Mucosa of stomach (tissue), 1 donor: Measurements from ENCODE around the gene CAPRIN1.

Source experiments
- H3K27me3 ChIP-seq: one replicate; pipeline ENCODE4 v1.7.0; 2013; ENCODE audit warnings: mild to moderate bottlenecking, low read length; ENCODE audit not compliant: control insufficient read depth, insufficient read depth
- H3K36me3 ChIP-seq: one replicate; pipeline ENCODE4 v1.7.0; 2013; ENCODE audit warnings: low read length; ENCODE audit not compliant: control insufficient read depth, insufficient read depth
- H3K4me1 ChIP-seq: one replicate; pipeline ENCODE4 v1.7.0; 2013; ENCODE audit warnings: mild to moderate bottlenecking, low read length; ENCODE audit not compliant: control insufficient read depth, insufficient read depth
- H3K4me3 ChIP-seq: one replicate; pipeline ENCODE4 v1.7.0; 2013; ENCODE audit warnings: low read length
- H3K9ac ChIP-seq: one replicate; pipeline ENCODE4 v1.7.0; 2013; ENCODE audit warnings: mild to moderate bottlenecking, low read length, moderate library complexity
- H3K9me3 ChIP-seq: one replicate; pipeline ENCODE4 v1.7.0; 2013; ENCODE audit warnings: mild to moderate bottlenecking, low read length, moderate library complexity; ENCODE audit not compliant: control insufficient read depth
- donor health status: Pancreatic carcinoma.

CAPRIN1 gene

DNA sequence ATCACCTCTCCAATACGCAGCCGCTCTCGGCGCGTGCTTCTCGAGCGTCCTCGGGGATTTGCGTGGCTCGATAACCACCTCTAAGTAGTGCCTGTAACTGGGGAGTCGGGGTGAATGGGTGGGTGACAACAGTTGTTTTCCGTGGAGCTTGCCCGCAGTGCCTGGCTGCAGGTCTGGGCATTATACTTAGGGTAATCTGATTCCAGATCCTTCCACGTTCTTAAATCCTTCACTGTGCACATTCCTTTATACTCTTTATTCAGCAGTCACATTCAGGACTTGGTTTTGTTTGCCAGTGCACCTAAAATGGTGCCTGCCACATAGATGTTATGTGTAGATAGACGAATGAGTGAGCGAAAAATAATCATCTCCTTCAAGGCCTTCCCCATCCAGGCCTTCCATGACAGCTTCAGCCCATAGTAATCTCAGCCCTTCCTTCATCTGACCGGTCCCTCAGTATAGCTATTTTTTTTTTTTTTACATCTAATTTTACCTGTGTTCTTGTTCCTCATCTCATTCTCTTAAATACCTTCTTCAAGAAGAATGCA is 54.5 kb downstream of the CAPRIN1 start:
- Histone ChIP-seq H3K27me3 (no peaks in the 10 kb centered on the region), H3K4me1 (peaks cover 14% of the 10 kb centered on the region), H3K9ac (peak overlapping the region; percentile 97), H3K9me3 (no peaks in the 10 kb centered on the region), H3K36me3 (no peaks in the 10 kb centered on the region), H3K4me3 (peak overlapping the region; percentile 68)

GRCh38 chr11:34111722-34112270 is 60.3 kb downstream of the CAPRIN1 start:
- Histone ChIP-seq H3K9ac (no peak overlapping the region), H3K9me3 (no peaks in the 10 kb centered on the region), H3K4me1 (no peaks in the 10 kb centered on the region), H3K4me3 (no peak overlapping the region), H3K27me3 (no peaks in the 10 kb centered on the region), H3K36me3 (peaks cover 19% of the 10 kb centered on the region)

GRCh38 chr11:34114014-34114413 is 62.5 kb downstream of the CAPRIN1 start:
- Histone ChIP-seq H3K9me3 (no peaks in the 10 kb centered on the region), H3K9ac (no peak overlapping the region), H3K36me3 (peaks cover 27% of the 10 kb centered on the region), H3K4me3 (no peak overlapping the region), H3K4me1 (no peaks in the 10 kb centered on the region), H3K27me3 (no peaks in the 10 kb centered on the region)

GRCh38 chr11:34114471-34114870 is 62.9 kb downstream of the CAPRIN1 start:
- Histone ChIP-seq H3K9me3 (no peaks in the 10 kb centered on the region), H3K4me3 (no peak overlapping the region), H3K9ac (no peak overlapping the region), H3K4me1 (no peaks in the 10 kb centered on the region), H3K27me3 (no peaks in the 10 kb centered on the region), H3K36me3 (peaks cover 30% of the 10 kb centered on the region)

DNA sequence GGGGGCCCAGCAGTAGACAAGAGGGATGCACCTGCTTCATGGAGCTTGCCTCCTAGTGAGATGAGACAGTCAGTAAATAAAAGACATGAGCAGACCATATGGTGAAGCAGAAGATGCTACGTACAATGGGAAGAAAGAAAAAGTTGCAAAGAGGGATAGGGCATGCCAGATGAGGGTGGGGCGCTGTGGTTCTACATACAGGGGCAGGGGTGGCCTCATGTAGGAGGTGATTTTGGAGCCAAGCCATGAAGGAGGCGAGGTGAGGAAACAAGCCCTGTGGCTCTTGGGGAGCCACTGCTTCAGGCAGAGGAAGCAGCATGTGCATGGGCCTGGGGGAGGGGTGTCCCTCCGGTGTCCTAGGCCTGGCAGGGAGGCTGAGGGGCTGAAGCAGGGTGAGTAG is 69.1 kb downstream of the CAPRIN1 start:
- Histone ChIP-seq H3K9ac (no peak overlapping the region), H3K27me3 (no peaks in the 10 kb centered on the region), H3K9me3 (no peaks in the 10 kb centered on the region), H3K4me3 (no peak overlapping the region), H3K36me3 (peaks cover 25% of the 10 kb centered on the region), H3K4me1 (no peaks in the 10 kb centered on the region)

DNA sequence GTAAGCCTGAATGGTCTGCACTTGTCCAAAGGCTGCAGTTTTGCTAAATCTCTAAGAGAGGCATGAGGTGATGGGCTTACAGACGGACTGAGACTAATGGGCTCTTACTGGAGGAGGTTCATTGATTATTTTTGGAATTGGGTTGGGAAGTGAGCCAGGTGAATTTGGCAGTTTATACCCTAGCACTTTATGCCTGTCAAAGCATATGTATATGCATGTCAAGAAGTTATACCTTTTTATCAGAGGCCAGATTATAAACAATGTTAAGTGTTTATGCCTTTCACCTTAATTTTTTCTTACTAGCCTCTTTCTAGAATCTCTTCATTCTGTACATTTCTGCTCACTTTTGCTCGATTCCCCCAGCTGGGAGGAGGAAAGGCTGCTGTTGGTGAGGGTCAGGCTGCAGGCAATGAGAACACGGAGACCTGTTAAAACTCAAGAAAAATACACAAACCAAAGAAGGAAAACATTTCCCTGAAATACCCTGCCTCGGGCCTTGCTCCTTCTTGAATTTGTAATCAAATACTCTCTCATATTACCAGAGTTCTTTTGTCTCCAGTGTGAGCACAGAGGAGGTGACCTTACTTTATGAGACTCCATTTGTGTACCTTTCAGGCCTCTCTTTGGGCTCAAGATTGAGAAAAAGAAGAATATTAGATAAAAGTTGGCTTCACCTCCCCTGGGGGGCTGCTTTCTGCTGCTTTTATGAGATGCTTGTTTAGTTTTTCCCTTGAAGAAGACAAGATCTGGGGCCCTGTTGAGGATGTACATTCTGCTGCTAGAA is 73.5 kb downstream of the CAPRIN1 start:
- Histone ChIP-seq H3K9ac (no peak overlapping the region), H3K9me3 (no peaks in the 10 kb centered on the region), H3K36me3 (peaks cover 9% of the 10 kb centered on the region), H3K4me1 (no peaks in the 10 kb centered on the region), H3K4me3 (no peak overlapping the region), H3K27me3 (no peaks in the 10 kb centered on the region)

DNA sequence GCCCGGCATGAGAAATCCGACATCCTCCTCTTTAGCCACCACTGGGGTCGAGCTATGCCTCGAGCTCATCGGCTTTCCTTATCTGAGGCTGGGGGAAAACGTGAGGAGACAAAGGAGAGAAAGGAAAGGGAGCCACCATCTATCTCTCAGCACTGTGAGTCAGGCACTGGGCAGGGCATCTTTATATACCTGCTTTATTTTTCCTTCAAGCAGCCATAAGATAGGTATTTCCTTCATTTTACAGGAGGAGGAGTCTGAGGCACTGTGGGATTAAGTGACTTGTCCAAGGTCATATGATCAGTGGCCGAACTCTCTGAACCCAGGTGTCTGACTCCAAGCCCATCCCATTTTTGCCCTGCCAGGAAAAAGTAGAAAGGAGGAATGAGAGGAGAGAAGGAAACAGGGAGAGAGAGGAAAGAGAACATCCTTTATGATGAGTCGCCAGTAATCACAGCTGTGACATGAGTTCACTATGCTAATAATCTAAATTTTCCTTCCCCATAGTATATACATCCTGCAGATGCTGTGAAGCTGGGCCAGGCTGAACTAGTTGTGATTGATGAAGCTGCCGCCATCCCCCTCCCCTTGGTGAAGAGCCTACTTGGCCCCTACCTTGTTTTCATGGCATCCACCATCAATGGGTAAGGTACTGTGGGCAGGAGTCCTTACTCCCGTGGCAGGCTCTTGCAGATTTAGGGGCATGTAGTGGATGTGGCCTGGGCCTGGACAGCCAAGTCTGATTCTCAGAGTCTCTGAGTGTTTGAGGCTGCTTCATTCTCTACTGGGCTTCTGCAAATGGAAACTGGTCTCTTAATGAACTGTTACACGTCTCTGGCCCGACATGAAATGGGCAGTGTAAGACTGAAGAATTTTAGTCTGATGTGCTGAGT is 75.7 kb downstream of the CAPRIN1 start:
- Histone ChIP-seq H3K9ac (no peak overlapping the region), H3K36me3 (peaks cover 4% of the 10 kb centered on the region), H3K9me3 (no peaks in the 10 kb centered on the region), H3K4me3 (no peak overlapping the region), H3K27me3 (no peaks in the 10 kb centered on the region), H3K4me1 (no peaks in the 10 kb centered on the region)

GRCh38 chr11:34128824-34129223 is 77.3 kb downstream of the CAPRIN1 start:
- no peak overlapping the region for H3K9ac ChIP-seq
- no peak overlapping the region for H3K4me3 ChIP-seq
- no peaks in the 10 kb centered on the region for H3K27me3 ChIP-seq
- H3K36me3 ChIP-seq = no peaks in the 10 kb centered on the region
- H3K4me1 ChIP-seq = no peaks in the 10 kb centered on the region
- H3K9me3 ChIP-seq = no peaks in the 10 kb centered on the region

- H3K4me1 ChIP-seq = no peaks in the 10 kb centered on the region
- H3K9ac ChIP-seq = no peak overlapping the region
- H3K9me3 ChIP-seq = no peaks in the 10 kb centered on the region
- no peak overlapping the region for H3K4me3 ChIP-seq
- H3K27me3 ChIP-seq = no peaks in the 10 kb centered on the region
- H3K36me3 ChIP-seq = peaks cover 9% of the 10 kb centered on the region
Observed at GRCh38 chr11:34132261-34132965, 80.9 kb downstream of the CAPRIN1 start.

GRCh38 chr11:34134765-34135164 is 83.2 kb downstream of the CAPRIN1 start:
- H3K27me3 ChIP-seq = no peaks in the 10 kb centered on the region
- no peaks in the 10 kb centered on the region for H3K9me3 ChIP-seq
- H3K9ac ChIP-seq = no peak overlapping the region
- peaks cover 15% of the 10 kb centered on the region for H3K36me3 ChIP-seq
- no peaks in the 10 kb centered on the region for H3K4me1 ChIP-seq
- H3K4me3 ChIP-seq = no peak overlapping the region

GRCh38 chr11:34135439-34135838 is 83.9 kb downstream of the CAPRIN1 start:
- Histone ChIP-seq H3K27me3 (no peaks in the 10 kb centered on the region), H3K4me3 (no peak overlapping the region), H3K36me3 (peaks cover 15% of the 10 kb centered on the region), H3K9ac (no peak overlapping the region), H3K9me3 (no peaks in the 10 kb centered on the region), H3K4me1 (no peaks in the 10 kb centered on the region)
